Neural cell (in vitro differentiated cells): ENCODE results near the gene DCC. TPM values are rescaled to one million over a fixed set of nuclear protein-coding genes. Genes with fewer than 3 reads are reported as not detected.

Experiments
- H2AFZ ChIP-seq: fragments of 200-600, 300-800 bp; sonication (generic), shearing (Covaris generic); 2 replicates; pipeline ENCODE4 v1.6.0; 2014; ENCODE audit warnings: low read depth, mild to moderate bottlenecking, antibody characterized with exemption, low read length, moderate library complexity
- H3F3A ChIP-seq: fragments of 200-600 bp; shearing (Covaris generic); 2 replicates; pipeline ENCODE4 v1.6.1; 2016; ENCODE audit warnings: mild to moderate bottlenecking, moderate library complexity, mixed read lengths, antibody characterized with exemption, low read length; ENCODE audit not compliant: insufficient read depth, poor library complexity, severe bottlenecking
- H3K27ac ChIP-seq: fragments of 200-600, 300-800 bp; sonication (generic), shearing (Covaris generic); 2 replicates; pipeline ENCODE4 v1.5.1; 2014; ENCODE audit warnings: mild to moderate bottlenecking, low read length, moderate library complexity
- H3K27me3 ChIP-seq: fragments of 300-800, 200-600 bp; sonication (generic), shearing (Covaris generic); 2 replicates; pipeline ENCODE4 v1.6.0; 2014; ENCODE audit warnings: mild to moderate bottlenecking, low read depth, low read length, moderate library complexity; ENCODE audit not compliant: insufficient read depth
- H3K36me3 ChIP-seq: fragments of 300-800, 200-600 bp; sonication (generic), shearing (Covaris generic); 2 replicates; pipeline ENCODE4 v1.5.1; 2014; ENCODE audit warnings: mild to moderate bottlenecking, antibody characterized with exemption, low read length, moderate library complexity; ENCODE audit not compliant: insufficient read depth
- H3K4me2 ChIP-seq: fragments of 300-800, 200-600 bp; sonication (generic), shearing (Covaris generic); 2 replicates; pipeline ENCODE4 v1.6.0; 2014; ENCODE audit warnings: mild to moderate bottlenecking, low read length
- H3K4me3 ChIP-seq: fragments of 300-800, 200-600 bp; sonication (generic), shearing (Covaris generic); 2 replicates; pipeline ENCODE4 v1.5.1; 2014; ENCODE audit warnings: mild to moderate bottlenecking, low read length, moderate library complexity
- H3K79me2 ChIP-seq: fragments of 200-600 bp; shearing (Covaris generic); replicated peaks from 2 replicates; pipeline ENCODE4 v1.6.0; 2014; ENCODE audit warnings: mild to moderate bottlenecking, low read length, moderate library complexity; ENCODE audit not compliant: insufficient read depth
- H3K9ac ChIP-seq: fragments of 300-800, 200-600 bp; sonication (generic), shearing (Covaris generic); 2 replicates; pipeline ENCODE4 v1.6.1; 2016; ENCODE audit warnings: mild to moderate bottlenecking, low read length, mixed read lengths
- H3K9me2 ChIP-seq: fragments of 200-600 bp; shearing (Covaris generic); 2 replicates; pipeline ENCODE4 v1.6.1; 2016; ENCODE audit warnings: mild to moderate bottlenecking, low read length, mixed read lengths; ENCODE audit not compliant: insufficient read depth
- H3K9me3 ChIP-seq: fragments of 200-600, 300-800 bp; sonication (generic), shearing (Covaris generic); 2 replicates; pipeline ENCODE4 v1.6.1; 2016; ENCODE audit warnings: mild to moderate bottlenecking, mixed run types, low read length, moderate library complexity, mixed read lengths
- H4K20me1 ChIP-seq: fragments of 200-600 bp; shearing (Covaris generic); 2 replicates; pipeline ENCODE4 v1.6.1; 2016; ENCODE audit warnings: mild to moderate bottlenecking, mixed run types; ENCODE audit not compliant: insufficient read depth
- CTCF ChIP-seq: fragments of 450-650 bp; IDR thresholded peaks from 2 replicates; pipeline ENCODE4 v1.5.1; 2014; ENCODE audit warnings: antibody characterized with exemption, mild to moderate bottlenecking, moderate library complexity; ENCODE audit not compliant: poor library complexity, severe bottlenecking
- EP300 ChIP-seq: fragments of 450-650 bp; conservative IDR thresholded peaks from 2 replicates; pipeline ENCODE4 v1.6.1; 2014; ENCODE audit warnings: antibody characterized with exemption, mild to moderate bottlenecking, moderate library complexity; ENCODE audit not compliant: poor library complexity, severe bottlenecking
- EZH2 ChIP-seq: fragments of 200-600, 300-800 bp; shearing (Covaris generic), sonication (generic); IDR thresholded peaks from 2 replicates; pipeline ENCODE4 v1.6.1; 2014; ENCODE audit warnings: antibody characterized with exemption, low read length, borderline replicate concordance, mild to moderate bottlenecking; ENCODE audit not compliant: insufficient read depth, poor library complexity, severe bottlenecking
- MXI1 ChIP-seq: fragments of 450-650 bp; conservative IDR thresholded peaks from 2 replicates; pipeline ENCODE4 v1.6.1; 2014; ENCODE audit warnings: antibody characterized with exemption, mild to moderate bottlenecking; ENCODE audit not compliant: poor library complexity, severe bottlenecking
- POLR2AphosphoS5 ChIP-seq: IDR thresholded peaks from 2 replicates; pipeline ENCODE4 v1.6.1; 2012
- RAD21 ChIP-seq: fragments of 450-650 bp; conservative IDR thresholded peaks from 2 replicates; pipeline ENCODE4 v1.6.1; 2014; ENCODE audit warnings: antibody characterized with exemption, mild to moderate bottlenecking, moderate library complexity
- SMC3 ChIP-seq: fragments of 450-650 bp; conservative IDR thresholded peaks from 2 replicates; pipeline ENCODE4 v1.6.1; 2014; ENCODE audit warnings: antibody characterized with exemption, mild to moderate bottlenecking, moderate library complexity; ENCODE audit not compliant: poor library complexity
- TAF1 ChIP-seq: IDR thresholded peaks from 2 replicates; pipeline ENCODE4 v1.6.1; 2012; ENCODE audit warnings: low read depth
- polyA plus RNA-seq: library from polyadenylated mRNA; depleted of rRNA; stranded (reverse); fragments of >200 nt; gene quantifications from 2 replicates; pipeline ENCODE4 v1.2.3, GENCODE V29; 2014
- TF ChIP-seq, protein P1 (sequence below): IDR thresholded peaks from 2 replicates; pipeline ENCODE4 v1.6.1; 2012; ENCODE audit warnings: borderline replicate concordance

Gene DCC
- polyA plus RNA-seq, 1 donor from 2014 or later, result 40.7 TPM

GRCh38 chr18:52345428-52345827 is 5.4 kb downstream of the DCC start:
- peaks cover 4% of the 10 kb centered on the region for H3F3A ChIP-seq
- no peaks in the 10 kb centered on the region for H3K36me3 ChIP-seq
- H3K4me2 ChIP-seq, result peak overlapping the region; percentile 7
- no peaks in the 10 kb centered on the region for H3K9me2 ChIP-seq
- TF ChIP-seq RAD21, result no peak
- no peak for TF ChIP-seq POLR2AphosphoS5
- no peak for TF ChIP-seq SMC3
- TF ChIP-seq, protein P1, sequence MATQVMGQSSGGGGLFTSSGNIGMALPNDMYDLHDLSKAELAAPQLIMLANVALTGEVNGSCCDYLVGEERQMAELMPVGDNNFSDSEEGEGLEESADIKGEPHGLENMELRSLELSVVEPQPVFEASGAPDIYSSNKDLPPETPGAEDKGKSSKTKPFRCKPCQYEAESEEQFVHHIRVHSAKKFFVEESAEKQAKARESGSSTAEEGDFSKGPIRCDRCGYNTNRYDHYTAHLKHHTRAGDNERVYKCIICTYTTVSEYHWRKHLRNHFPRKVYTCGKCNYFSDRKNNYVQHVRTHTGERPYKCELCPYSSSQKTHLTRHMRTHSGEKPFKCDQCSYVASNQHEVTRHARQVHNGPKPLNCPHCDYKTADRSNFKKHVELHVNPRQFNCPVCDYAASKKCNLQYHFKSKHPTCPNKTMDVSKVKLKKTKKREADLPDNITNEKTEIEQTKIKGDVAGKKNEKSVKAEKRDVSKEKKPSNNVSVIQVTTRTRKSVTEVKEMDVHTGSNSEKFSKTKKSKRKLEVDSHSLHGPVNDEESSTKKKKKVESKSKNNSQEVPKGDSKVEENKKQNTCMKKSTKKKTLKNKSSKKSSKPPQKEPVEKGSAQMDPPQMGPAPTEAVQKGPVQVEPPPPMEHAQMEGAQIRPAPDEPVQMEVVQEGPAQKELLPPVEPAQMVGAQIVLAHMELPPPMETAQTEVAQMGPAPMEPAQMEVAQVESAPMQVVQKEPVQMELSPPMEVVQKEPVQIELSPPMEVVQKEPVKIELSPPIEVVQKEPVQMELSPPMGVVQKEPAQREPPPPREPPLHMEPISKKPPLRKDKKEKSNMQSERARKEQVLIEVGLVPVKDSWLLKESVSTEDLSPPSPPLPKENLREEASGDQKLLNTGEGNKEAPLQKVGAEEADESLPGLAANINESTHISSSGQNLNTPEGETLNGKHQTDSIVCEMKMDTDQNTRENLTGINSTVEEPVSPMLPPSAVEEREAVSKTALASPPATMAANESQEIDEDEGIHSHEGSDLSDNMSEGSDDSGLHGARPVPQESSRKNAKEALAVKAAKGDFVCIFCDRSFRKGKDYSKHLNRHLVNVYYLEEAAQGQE, result no peak
- no peak for TF ChIP-seq MXI1
- no peak for TF ChIP-seq EP300
- TF ChIP-seq TAF1, result no peak
- no peak for TF ChIP-seq CTCF
- no peak for TF ChIP-seq EZH2
- no peak overlapping the region for H3K9ac ChIP-seq
- H3K4me3 ChIP-seq, result peak overlapping the region; percentile 84
- H3K79me2 ChIP-seq, result peaks cover 92% of the 10 kb centered on the region
- no peaks in the 10 kb centered on the region for H3K9me3 ChIP-seq
- no peak overlapping the region for H3K27ac ChIP-seq
- H3K27me3 ChIP-seq, result no peaks in the 10 kb centered on the region
- H4K20me1 ChIP-seq, result no peaks in the 10 kb centered on the region
- H2AFZ ChIP-seq, result no peak overlapping the region

GRCh38 chr18:52348209-52348608 is 8.2 kb downstream of the DCC start:
- Histone ChIP-seq H3K4me2 (no peak overlapping the region), H3K27ac (no peak overlapping the region), H3K79me2 (peaks cover 92% of the 10 kb centered on the region), H2AFZ (no peak overlapping the region), H3K9me3 (no peaks in the 10 kb centered on the region), H3K36me3 (no peaks in the 10 kb centered on the region), H3K9me2 (no peaks in the 10 kb centered on the region), H3F3A (no peaks in the 10 kb centered on the region), H3K9ac (no peak overlapping the region), H3K27me3 (no peaks in the 10 kb centered on the region), H3K4me3 (no peak overlapping the region), H4K20me1 (no peaks in the 10 kb centered on the region)
- peak; percentile 41 for TF ChIP-seq CTCF
- TF ChIP-seq, protein P1, result no peak
